ENCODE measurements around the gene COL17A1. TPM values are rescaled to one million over a fixed set of nuclear protein-coding genes. Genes with fewer than 3 reads are reported as not detected.

The COL17A1 gene
- total RNA-seq, 1 donor from 2014 or later, result 4.2 TPM

DNA sequence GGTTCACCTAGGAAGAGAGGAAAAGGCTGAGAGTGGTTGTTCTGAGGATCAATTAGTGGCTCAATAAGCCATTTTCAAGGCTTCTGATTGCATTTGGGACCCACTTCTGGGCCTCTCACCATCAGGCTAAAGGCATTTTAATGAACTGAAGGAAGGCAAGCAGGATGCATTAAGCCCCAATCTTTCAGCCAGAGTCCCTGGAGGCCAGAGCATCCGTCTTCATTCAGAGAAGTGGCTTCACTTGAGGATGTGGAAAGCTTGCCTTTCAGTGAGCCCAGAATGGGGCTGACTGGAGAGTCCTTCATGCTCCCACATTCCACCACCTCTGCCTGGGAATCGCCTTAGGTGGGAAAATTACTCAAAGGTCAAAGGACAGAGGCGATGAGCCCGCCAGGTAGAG is 41.8 kb downstream of the COL17A1 start:
- Mint-ChIP-seq H3K4me1 (ENCODE audit: unreplicated experiment) (no peaks in the 10 kb centered on the region), H3K36me3 (ENCODE audit: low read depth, unreplicated experiment) (peaks cover 6% of the 10 kb centered on the region), H3K27ac (ENCODE audit: unreplicated experiment) (no peak overlapping the region), H3K4me3 (ENCODE audit: unreplicated experiment) (no peak overlapping the region), H3K9me3 (ENCODE audit: unreplicated experiment) (no peaks in the 10 kb centered on the region), H3K27me3 (ENCODE audit: unreplicated experiment) (peaks cover 17% of the 10 kb centered on the region)
- DNase-seq (ENCODE audit: low spot score), result no peak
- TF ChIP-seq, protein P1, sequence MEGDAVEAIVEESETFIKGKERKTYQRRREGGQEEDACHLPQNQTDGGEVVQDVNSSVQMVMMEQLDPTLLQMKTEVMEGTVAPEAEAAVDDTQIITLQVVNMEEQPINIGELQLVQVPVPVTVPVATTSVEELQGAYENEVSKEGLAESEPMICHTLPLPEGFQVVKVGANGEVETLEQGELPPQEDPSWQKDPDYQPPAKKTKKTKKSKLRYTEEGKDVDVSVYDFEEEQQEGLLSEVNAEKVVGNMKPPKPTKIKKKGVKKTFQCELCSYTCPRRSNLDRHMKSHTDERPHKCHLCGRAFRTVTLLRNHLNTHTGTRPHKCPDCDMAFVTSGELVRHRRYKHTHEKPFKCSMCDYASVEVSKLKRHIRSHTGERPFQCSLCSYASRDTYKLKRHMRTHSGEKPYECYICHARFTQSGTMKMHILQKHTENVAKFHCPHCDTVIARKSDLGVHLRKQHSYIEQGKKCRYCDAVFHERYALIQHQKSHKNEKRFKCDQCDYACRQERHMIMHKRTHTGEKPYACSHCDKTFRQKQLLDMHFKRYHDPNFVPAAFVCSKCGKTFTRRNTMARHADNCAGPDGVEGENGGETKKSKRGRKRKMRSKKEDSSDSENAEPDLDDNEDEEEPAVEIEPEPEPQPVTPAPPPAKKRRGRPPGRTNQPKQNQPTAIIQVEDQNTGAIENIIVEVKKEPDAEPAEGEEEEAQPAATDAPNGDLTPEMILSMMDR (IDR thresholded peaks at IDR 0.05; ENCODE audit: unreplicated experiment), result no peak

- DNase-seq (ENCODE audit: low spot score), result no peak
- H3K27me3 Mint-ChIP-seq (ENCODE audit: unreplicated experiment), result peaks cover 16% of the 10 kb centered on the region
- H3K4me3 Mint-ChIP-seq (ENCODE audit: unreplicated experiment), result no peak overlapping the region
- TF ChIP-seq, protein P1 (IDR thresholded peaks at IDR 0.05; ENCODE audit: unreplicated experiment), result no peak
- no peak overlapping the region for H3K27ac Mint-ChIP-seq (ENCODE audit: unreplicated experiment)
- no peaks in the 10 kb centered on the region for H3K9me3 Mint-ChIP-seq (ENCODE audit: unreplicated experiment)
- H3K4me1 Mint-ChIP-seq (ENCODE audit: unreplicated experiment), result no peaks in the 10 kb centered on the region
- H3K36me3 Mint-ChIP-seq (ENCODE audit: low read depth, unreplicated experiment), result peaks cover 6% of the 10 kb centered on the region
Measured at GRCh38 chr10:104043185-104043830, 42.4 kb downstream of the COL17A1 start.

DNA sequence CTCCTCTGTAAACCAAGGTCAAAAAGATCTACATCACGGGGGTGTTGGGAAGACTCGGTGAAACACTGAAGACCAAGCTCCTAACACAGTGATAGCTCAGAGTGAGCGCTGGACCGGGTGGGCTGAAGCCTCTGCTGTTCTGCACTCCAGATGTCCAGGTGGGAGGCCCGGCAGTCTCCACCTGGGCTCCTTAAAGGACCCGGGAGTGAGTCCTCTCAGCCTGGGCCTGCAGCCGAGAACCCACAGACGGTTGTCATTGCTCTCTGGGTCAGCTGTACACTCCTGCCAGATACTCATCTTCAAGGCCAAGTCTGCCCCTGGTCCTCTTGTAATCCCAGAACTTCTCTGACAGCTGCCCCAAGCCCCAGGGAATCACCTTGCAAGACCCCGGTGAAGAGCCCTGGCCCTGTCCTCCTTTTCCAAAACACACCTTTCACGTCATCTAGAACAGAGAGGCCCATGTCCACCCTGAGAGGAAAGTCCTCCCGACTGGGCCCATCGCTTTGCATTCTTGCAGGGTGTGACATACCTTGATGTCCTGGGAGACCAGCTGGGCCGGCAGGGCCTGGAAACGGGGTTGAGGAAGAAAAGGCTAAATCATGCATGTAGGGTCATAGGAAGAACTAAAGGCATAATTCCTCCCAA is 43.7 kb downstream of the COL17A1 start:
- Mint-ChIP-seq H3K27ac (ENCODE audit: unreplicated experiment) (no peak overlapping the region), H3K4me3 (ENCODE audit: unreplicated experiment) (no peak overlapping the region), H3K36me3 (ENCODE audit: low read depth, unreplicated experiment) (peaks cover 6% of the 10 kb centered on the region), H3K27me3 (ENCODE audit: unreplicated experiment) (peaks cover 15% of the 10 kb centered on the region), H3K9me3 (ENCODE audit: unreplicated experiment) (no peaks in the 10 kb centered on the region), H3K4me1 (ENCODE audit: unreplicated experiment) (no peaks in the 10 kb centered on the region)
- no peak for DNase-seq (ENCODE audit: low spot score)
- TF ChIP-seq, protein P1 (IDR thresholded peaks at IDR 0.05; ENCODE audit: unreplicated experiment), result no peak

- peaks cover 14% of the 10 kb centered on the region for H3K27me3 Mint-ChIP-seq (ENCODE audit: unreplicated experiment)
- DNase-seq (ENCODE audit: low spot score), result no peak
- no peaks in the 10 kb centered on the region for H3K9me3 Mint-ChIP-seq (ENCODE audit: unreplicated experiment)
- H3K4me1 Mint-ChIP-seq (ENCODE audit: unreplicated experiment), result no peaks in the 10 kb centered on the region
- TF ChIP-seq, protein P1 (IDR thresholded peaks at IDR 0.05; ENCODE audit: unreplicated experiment), result no peak
- peaks cover 7% of the 10 kb centered on the region for H3K36me3 Mint-ChIP-seq (ENCODE audit: low read depth, unreplicated experiment)
- H3K27ac Mint-ChIP-seq (ENCODE audit: unreplicated experiment), result no peak overlapping the region
- no peak overlapping the region for H3K4me3 Mint-ChIP-seq (ENCODE audit: unreplicated experiment)
Measured at GRCh38 chr10:104040862-104041789, 44.6 kb downstream of the COL17A1 start.
